Omental fat pad (tissue), 4 donors: Measurements from ENCODE around the gene ADA. TPM values are rescaled to one million over a fixed set of nuclear protein-coding genes. Genes with fewer than 3 reads are reported as not detected.

Experiments
- ATAC-seq: fragments of 150-250 bp; one replicate; pipeline ENCODE4 v1.9.1; 2016; ENCODE audit warnings: mild to moderate bottlenecking, moderate library complexity; ENCODE audit not compliant: low FRiP score
- DNase-seq: peaks from one replicate; pipeline ENCODE4 v3.0.0-alpha.2; 2019; ENCODE audit warnings: low spot score
- total RNA-seq, 4 donors: library from RNA; depleted of rRNA; stranded (reverse); fragments of >200 nt; gene quantifications; one replicate each; pipeline ENCODE4 v1.1.0, GENCODE V29; 2016
- TF ChIP-seq, protein P1 (sequence below), 3 donors: fragments of 450-650 bp; IDR thresholded peaks; one replicate each; pipeline ENCODE4 v1.5.1; 2016 to 2017; ENCODE audit warnings: antibody characterized with exemption in 3 of 3, mild to moderate bottlenecking in 3 of 3, moderate library complexity in 2 of 3

ADA gene
- total RNA-seq, 4 donors from 2014 or later = 11.5 to 62.6 (median 15.4) TPM

DNA sequence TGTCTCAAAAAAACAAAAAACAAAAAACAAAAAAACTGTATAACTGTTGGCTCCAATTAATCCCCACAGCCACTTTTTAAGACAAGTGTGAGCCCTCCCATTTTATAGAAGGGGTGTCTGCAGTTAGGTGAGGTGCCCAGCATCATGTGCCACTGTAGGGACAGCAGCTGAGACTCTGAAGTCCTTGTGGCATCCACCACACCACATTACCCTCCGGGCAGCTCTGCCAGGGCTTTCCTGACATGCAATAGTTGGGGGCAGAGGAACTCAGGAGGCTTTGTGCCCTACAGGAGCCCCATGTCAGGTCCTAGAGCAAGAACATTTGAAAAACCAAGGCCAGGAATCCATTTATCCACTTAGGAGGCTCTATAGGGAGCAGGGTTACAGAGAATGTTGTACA is 51.8 kb downstream of the ADA start:
- DNase-seq (no peak), ATAC-seq (no peak)
- TF ChIP-seq, protein P1, sequence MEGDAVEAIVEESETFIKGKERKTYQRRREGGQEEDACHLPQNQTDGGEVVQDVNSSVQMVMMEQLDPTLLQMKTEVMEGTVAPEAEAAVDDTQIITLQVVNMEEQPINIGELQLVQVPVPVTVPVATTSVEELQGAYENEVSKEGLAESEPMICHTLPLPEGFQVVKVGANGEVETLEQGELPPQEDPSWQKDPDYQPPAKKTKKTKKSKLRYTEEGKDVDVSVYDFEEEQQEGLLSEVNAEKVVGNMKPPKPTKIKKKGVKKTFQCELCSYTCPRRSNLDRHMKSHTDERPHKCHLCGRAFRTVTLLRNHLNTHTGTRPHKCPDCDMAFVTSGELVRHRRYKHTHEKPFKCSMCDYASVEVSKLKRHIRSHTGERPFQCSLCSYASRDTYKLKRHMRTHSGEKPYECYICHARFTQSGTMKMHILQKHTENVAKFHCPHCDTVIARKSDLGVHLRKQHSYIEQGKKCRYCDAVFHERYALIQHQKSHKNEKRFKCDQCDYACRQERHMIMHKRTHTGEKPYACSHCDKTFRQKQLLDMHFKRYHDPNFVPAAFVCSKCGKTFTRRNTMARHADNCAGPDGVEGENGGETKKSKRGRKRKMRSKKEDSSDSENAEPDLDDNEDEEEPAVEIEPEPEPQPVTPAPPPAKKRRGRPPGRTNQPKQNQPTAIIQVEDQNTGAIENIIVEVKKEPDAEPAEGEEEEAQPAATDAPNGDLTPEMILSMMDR (IDR thresholded peaks at IDR 0.05) = no peak

DNA sequence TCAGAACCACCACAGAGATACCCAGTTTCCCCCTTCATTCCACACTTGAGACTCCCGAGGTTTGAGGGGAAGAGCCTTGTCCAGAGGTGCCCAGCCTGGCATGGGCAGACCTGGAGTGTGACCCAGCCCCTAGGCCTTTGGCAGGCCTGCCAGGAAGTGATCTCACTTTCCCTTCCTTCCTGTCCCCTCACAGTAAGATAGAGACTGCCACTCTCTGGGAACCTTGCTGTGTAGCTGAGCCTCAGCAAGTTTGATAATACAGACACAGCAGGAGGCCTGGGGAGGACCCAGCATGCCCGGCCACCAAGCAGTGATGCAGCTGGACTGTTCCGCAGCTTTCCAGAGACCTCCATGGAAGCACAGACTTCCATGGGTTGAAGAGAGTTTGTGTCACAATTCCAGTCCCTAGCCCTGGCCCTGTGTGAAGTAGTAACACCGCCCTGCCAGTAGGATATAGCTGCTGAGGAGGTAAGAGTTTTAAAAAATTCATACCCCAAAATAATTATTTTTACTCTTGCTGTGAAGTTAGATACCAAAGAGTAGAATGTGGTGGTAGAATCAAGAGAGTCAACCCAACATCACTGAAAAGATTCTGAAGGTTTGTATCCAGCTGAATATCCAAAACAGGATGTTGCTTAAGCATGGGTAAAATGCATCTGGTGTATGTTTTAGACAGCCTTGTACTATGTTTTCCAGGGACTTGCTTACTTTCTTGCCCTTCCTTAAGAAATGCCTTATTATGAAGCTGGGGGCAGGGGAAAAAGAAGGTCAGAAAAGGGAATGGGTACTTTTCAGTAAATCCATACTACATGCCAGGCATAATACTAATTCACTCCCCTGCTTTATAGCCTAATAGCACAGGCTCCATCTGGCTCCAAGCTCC is 52.8 kb downstream of the ADA start:
- TF ChIP-seq, protein P1 (IDR thresholded peaks at IDR 0.05) = no peak
- no peak for ATAC-seq

DNA sequence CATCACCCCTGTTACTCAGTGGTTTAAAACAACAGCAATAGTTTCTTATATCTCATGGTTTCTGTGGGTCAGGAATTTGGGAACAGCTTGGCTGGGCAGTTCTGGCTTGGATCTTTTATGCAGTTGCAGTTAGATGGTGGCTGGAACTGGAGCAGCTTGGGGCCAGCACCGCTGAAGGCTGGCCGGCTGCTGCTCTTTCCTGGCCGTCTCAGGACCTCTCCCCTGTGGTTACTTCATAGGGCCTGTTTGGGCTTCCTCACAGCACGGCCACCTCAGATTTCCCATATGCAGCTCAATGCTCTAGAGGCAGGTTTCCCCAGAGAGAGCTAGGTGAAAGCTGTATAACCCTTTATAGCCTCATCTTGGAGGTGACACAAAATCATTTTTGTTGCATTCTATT is 53.6 kb downstream of the ADA start:
- ATAC-seq (no peak), DNase-seq (peak; percentile 5)
- TF ChIP-seq, protein P1 (IDR thresholded peaks at IDR 0.05) = no peak

More for the DNA sequence above, 52.8 kb downstream of the ADA start:
- DNase-seq = peak; percentile 19

DNA sequence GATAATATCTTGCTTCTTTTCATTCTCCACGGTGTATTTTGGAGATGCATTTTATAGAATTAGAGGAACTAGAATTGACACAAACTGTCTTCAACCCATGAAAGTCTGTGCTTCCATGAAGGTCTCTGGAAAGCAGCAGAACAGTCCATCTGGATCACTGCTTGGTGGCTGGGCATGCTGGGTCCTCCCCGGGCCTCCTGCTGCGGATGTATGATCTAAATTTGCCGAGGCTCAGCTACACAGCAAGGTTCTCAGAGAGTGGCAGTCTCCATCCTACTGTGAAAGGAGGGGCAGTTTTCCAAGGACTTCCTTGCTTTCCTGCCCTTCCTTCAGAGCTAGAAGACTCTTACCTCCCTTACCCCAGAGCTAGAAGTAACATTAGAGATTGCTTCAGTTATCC is 54.0 kb downstream of the ADA start:
- no peak for ATAC-seq
- TF ChIP-seq, protein P1 (IDR thresholded peaks at IDR 0.05) = no peak
- DNase-seq = peak; percentile 11

DNA sequence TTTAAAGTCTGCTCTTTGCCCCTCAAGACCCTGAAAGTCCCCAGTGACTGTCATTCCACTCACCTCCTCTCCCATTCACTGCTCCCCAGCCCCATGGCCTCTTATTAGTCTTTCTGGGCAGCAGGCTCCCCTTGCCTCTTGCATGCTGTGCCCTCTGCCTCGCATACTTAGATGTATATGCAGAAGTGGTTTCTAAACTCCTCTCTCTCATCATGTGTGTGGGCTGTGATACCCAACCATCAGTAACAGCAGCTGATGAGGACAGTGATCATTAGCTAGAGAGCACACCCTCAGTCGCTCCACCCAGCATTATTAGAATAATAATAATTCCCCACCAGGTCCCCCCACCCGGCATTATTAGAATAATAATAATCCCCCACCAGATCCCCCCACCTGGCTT is 54.6 kb downstream of the ADA start:
- no peak for ATAC-seq
- TF ChIP-seq, protein P1 (IDR thresholded peaks at IDR 0.05) = no peak
- peak; percentile 6 for DNase-seq

DNA sequence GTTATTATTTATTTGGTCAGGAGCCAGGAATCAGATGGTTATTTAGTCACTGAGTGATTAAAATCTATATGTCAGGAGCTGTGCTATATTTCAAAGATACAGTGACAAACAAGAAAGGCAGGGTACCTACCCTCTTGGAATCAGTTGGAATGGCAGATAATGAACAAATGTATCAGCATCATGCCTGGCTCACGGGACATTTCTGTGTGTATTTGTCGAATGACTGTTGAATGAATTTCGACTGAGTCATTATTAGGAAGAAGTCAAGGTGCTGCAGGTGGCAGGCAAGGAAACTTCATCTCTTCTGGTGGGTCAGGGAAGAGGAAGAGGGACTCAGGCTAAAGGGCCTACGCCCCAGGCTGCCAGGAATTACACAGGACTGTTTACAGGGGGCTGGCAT is 55.5 kb downstream of the ADA start:
- DNase-seq (peak; percentile 9), ATAC-seq (no peak)
- TF ChIP-seq, protein P1 (IDR thresholded peaks at IDR 0.05) = no peak

DNA sequence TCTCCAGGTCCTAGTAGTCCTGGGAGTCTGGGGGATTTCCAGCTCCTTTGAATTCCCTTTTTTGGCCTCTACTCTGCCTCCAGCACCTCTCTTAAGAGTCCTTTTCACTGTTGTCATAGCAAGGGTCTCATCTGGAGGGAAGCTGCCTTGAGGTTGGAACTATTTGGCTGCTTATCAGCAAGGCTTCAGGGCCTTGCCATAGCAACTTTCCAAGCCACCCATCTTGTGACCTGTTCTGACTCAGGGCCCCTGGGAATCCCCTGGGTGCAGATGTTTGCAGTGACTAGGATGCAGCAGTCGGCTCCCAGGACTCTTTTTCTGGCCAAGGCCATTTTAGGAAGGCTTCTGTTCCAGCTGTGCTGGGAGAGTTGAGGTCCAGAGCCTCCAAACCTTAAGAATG is 56.8 kb downstream of the ADA start:
- DNase-seq = peak; percentile 21
- TF ChIP-seq, protein P1 (IDR thresholded peaks at IDR 0.05) = no peak
- no peak for ATAC-seq
